Measurements from ENCODE around the gene TEDC1.
A peak's percentile ranks its signal among the peaks of the same experiment; 100 is the strongest.

TEDC1 gene

DNA sequence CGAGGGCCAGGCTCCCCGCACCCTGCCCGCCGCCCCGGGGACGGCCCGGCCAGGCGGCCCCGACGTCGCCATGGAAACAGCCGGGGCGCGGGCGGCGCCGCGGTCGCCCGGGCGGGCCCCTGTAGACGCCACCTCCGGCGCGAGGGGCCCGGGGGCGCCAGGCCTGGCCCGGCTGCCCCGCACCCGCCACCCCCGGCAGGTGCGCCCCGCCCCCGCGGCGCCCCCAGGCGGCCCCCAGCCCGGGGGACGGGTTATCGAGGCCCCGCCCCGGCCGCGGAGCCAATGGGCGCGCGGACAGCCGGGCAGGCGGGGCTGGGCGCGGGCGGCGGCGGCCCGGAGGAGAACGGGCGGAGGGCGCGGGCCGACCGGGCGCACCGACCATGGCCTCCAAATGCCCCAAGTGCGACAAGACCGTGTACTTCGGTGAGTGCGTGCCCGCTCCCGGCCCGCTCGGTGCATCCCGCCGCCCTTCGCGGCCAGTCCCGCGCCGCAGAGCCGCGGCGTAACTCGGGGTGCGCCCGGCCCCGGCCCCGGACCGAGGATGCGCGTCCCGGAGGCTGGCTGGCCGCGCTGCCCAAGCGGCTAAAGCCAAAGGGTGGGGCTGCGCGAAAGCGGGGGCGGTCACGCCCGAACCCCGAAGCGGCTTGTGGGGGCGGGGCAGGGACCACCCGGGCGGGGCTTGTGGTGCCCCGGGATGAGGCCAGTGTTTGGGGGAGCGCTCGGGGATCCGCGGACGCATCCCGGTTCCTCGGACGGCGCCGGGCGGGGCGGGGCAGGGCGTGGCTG is 16.4 kb upstream of the TEDC1 start, which contains the start of gene CRIP2:
Gene CRIP2 (plus strand): TSS at position 339 of the 786 bp plus-strand sequence. CDS start 42 bp downstream, at position 381.
- peak; percentile 66 for DNase-seq

DNA sequence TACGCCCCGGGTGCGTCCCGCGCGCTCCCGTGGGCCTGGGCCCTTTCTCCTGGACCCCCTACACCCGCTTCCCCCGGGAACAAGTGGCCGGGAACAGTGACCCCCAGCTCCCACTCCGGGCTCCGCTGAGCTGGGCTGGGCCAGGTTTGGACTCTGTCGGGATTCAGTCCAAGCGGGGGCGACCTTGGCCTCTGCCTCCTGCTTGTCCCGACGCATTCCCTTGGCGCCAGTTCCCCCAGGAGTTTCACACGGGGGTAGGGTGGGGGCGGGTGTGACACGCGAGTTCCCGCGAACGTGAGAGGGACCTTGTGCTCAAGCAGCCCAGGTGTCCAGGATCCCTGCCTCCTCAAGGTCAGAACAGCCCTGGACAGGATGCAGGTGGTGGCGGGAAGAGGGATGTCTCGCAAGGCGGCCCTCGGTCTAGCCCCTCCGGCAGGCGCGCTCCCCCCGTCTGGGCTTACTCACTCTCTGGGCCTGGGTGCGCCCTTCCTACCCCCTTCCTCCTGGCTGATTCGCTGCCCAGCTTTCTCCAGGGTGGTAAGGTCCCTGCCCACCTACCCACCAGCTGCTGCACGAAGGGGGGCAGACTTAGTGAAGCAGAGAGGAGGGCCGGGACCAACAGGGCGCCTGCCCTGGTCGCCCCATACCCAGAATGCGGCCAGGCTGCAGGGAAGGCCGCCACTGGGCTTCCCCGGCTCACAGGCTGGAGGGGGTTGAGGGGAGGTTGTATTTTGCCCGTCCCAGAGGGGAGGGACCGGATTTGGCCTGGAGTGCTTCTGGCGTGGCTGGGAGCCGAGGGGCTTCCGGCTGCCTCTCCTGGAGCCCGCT is 15.6 kb upstream of the TEDC1 start:
- peak; percentile 30 for DNase-seq

DNA sequence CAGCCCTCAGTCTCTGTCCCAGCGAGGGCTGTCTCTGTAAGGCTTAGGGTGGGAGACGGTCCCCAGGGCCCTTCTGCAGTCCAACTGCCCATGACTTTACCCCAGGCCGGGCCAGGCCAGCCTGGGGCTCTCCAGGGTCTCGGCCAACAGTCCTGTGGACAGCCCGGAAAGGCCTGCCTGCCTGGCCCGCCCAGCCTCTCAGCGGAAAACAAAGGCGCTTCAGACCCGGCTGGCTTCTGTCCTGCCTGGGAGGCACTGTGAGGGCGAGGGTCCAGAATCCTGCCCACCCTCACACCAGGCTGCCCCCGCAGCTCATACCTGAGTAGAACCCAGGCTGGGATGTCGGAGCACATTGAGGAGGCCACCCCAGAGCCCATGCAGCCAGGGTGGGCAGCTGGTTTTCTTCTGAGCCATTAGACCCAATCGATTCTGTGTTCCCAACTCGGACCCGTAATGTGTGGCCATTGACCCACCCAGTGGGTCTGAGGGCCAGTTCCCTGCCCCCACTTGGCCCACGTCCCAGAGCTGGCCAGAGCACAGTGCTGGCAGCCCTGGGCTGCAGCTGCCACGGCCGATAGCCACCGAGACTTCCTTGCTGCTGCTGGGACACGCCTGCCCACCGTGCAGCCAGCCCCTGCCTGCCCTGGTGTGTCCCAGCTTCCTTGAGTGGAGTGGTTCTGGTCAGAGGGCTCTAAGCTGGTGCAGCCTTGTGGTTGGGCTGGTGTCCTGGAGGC is 14.8 kb upstream of the TEDC1 start:
- DNase-seq = no peak

DNA sequence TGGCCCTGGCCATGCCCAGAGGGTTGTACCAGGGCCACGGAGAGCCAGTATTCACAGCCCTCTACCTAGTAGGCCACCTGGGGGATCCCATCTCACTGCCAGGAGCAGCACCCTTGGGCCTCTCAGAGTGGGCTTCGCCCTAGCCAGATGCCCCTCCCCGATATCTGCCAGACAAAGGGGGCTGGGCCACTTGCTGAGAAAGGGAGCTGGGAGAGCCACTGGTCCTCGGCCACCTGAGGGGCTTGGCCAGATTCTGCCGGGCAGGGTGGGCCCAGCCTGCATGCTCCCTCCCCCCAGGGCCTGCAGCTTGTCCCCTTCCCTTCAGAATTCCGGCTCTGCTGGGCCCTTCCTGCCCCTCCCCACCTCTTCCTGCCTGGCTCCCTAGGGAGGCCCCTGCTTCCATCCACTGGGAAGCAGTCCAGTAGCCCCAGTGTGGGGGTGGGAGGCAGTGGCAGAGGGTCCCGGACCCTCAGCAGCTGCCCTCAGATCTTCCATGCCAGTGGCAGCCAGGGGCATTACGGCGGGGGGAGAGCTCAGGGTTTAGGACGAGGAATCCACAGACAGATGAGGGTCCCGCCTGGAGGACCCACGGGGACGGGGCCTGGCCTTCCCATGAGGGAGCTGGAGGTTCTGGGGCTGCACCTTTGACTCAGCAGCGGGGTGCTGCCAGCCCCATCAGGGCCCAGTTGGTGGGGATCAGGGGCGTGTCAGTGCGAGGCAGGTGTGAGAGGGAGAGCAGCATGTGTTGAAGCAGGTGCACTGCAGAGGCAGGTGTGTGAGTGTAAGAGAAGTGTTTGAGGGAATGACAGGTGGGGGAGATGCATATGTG is 14.0 kb upstream of the TEDC1 start:
- no peak for DNase-seq

DNA sequence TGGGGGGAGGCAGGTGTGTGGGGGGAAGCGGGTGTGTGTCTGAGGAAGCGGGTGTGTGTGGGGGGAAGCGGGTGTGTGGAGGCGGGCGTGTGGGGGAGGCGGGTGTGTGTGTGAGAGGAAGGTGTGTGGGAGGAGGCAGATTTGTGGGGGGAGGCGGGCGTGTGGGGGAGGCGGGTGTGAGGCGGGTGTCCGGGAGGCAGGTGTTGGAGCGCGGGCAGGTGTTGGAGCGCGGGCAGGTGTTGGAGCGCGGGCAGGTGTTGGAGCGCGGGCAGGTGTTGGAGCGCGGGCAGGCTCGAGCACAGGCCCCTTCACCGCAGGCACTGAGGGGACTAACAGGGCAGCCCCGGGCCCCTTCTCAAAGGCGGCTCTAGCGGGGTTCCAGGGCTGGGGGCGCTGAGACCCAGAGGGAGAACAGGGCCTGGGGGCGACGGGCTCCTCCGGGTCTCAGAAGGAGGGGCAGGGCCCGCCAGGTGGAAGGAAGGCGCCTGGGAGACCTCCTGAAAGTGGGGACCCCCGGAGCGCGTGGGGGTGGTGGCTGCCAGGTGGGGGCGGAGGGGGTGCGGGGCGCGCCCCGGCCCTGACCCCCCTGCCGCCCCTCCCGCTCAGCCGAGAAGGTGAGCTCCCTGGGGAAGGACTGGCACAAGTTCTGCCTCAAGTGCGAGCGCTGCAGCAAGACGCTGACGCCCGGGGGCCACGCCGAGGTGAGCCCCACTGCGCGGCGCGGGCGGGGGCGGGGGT is 13.2 kb upstream of the TEDC1 start:
- DNase-seq = peak; percentile 78

DNA sequence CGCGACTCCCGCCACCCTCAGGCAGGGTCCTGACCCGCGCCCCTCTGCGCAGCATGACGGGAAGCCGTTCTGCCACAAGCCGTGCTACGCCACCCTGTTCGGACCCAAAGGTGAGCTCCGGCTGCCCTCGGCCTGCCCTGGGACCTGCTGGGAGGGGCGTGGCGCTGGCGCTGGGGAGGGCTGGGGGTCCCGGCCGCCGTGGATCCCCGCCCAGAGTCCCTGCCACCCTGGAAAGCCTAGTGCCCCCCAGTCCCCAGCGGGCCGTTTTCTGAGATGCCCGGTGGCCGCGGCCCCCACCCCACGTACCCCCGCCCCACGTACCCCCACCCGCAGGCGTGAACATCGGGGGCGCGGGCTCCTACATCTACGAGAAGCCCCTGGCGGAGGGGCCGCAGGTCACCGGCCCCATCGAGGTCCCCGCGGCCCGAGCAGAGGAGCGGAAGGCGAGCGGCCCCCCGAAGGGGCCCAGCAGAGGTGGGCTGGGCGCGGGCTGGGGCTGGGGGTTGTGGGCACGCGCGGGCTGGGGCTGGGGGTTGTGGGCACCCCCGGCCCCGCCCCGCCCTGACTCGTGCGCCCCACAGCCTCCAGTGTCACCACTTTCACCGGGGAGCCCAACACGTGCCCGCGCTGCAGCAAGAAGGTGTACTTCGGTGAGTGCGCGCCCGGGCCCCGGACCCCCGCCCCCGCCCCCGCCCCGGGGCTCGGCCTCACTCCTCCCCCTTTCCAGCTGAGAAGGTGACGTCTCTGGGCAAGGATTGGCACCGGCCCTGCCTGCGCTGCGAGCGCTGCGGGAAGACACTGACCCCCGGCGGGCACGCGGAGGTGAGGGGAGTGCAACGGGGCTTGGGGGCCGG is 12.4 kb upstream of the TEDC1 start:
- DNase-seq = peak; percentile 37

DNA sequence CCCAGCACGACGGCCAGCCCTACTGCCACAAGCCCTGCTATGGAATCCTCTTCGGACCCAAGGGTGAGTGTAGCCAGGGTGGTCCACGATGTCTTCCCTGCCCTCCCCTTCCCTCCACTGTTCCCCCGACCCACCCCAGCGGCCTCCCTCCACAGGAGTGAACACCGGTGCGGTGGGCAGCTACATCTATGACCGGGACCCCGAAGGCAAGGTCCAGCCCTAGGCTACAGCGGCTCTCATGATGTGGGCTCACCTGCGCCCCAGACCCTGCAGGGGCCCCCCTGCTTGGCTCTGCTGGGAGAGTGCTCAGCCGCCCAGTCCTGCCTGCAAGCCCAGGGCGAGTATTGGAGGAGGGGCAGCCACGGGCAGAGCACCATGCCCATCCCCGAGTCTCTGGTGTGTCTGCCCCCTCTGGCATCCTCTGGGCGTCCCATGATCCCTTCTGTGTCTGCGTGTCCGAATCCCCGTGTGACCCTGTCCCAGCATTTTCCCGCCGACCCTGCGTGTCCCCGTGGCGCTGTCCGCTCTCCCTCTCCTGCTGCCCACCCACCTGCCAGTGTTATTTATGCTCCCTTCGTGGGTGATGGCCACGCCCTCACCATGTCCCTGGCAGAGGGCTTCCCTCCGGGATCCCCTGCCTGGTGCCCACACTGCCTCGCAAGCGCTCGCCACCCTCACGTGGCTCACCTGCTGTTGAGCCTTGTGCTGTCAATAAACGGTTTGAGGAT is 11.5 kb upstream of the TEDC1 start:
- DNase-seq = no peak

DNA sequence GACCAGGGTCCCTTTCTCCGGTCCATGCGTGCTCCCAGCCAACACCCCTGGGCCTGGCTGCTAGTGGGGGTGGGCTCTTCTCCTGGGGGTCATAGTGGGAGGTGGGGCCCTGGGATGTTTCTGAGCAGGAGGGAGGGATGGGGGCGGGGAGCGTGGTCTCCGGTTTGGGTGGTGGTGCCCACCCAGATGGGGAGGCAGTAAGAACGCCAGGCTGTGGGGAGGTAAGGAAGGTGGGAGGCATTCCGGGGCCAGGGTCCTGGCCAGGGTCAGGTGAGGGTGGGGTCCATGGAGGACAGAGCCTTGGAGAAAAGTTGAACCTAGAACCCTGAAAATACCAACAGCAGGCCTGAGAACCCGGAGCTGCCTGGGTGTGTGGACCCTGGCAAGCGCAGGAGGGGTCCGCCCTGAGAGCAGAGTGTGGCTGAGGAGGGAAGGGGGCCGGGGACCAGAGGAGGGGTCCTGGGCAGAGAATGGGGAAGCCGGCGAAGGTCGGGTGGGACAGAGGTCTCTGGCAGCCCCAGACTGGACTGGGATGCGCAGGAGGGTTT is 10.8 kb upstream of the TEDC1 start:
- DNase-seq = no peak

DNA sequence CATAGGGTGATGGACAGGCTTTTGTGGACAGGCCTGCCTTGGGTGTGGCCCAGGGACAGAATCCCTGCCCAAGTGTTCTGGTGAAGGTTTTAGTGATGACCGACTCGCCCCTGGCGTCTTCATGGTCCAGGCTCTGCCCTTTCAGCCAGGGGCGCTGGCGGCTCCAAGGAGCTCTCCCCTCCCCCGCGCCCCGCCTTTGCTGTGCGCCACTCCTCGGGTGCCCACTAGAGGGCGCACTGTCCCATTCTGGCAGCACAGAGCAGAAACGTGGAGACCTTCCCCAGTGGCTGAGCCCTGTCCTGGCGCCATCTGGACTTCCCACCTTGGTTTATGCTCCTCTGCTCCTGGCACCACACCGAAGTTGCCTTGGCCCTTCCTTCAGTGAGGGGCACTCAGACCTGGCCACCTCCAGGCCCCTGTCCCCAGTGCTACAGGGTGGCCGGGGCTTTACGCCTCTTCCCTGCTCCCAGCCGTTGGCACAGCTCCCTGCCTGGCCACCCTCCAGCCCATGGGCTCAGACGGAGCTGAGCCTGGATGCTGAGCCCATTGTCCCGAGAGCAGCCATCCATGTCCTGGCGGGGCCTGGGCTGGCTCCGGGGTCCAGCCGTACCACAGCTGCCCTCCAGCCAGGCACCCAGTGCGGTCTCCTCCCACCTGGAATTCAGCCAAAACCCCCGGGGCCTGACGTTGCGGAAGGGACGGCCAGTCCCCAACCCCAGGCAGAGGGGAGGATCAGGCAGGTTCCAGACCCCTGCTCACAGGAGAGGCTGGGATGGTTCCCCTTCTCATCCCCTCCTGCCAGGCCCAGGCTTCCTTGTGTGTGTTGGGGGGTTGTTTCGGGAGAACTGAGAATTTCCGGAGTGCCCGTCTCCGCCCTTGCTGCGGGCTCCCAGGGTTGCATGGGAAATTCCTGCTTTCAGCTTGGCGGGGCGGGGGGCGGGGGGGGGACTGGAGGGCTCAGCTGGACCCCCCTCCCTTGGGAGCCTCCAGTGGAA is 9.9 kb upstream of the TEDC1 start:
- peak; percentile 91 for DNase-seq

DNA sequence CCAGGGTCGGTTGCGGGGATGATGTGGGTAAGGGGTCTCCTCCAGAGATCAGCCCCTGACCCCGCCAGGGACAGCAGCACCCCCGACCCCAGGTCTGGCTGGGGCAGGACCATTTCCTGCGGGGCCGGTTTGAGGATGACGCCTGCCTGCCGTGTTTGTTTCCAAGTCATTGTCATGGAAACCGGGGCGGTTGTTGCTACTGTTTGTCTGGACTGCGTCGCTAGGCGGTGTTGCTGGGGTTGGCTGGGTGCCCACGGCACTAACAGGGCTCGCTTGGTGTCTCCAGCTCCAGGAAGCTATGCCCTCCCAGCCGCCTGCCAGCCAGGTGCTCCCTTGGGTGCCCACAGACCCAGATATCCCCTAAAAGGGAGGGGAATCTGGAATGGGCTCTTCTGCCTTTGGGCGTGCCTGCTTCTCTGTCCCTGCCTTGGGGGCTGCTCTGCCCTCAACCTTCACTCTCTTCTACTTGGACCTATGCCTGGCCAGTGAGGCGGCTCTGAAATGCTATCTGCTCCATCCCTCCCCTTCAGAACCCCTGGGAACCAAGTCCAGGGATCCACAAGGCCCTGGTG is 9.1 kb upstream of the TEDC1 start:
- peak; percentile 99 for DNase-seq

DNA sequence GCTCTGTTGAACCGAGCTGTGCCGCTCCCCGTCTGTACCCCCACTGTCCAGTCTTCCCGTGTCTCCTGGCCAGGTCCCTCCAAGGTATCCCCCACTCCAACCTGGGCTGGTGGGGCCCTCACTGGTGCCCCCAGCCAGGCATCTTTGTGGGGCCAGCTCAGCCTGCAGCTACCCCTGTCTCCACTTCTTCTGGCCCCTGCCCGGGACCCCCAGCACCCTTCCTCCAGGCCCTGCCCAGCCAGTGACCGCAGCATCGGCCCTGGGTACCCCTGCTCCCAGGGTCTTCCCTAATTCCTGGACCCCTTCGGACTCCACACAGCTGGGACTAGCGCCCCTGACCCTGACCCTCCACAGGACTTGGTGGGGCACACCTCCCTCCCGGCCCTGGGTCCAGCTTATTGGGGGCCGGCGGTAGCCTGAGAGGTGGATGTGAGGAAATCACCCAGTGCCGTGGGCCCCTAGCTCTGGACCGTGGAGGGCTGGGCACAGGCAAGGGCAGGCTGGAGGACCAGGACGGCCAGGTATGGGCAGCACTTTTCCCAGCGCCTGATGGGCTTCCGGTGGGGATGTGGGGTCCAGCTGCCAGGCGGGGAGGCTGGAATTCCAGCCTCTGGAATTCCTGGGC is 8.4 kb upstream of the TEDC1 start:
- no peak for DNase-seq

DNA sequence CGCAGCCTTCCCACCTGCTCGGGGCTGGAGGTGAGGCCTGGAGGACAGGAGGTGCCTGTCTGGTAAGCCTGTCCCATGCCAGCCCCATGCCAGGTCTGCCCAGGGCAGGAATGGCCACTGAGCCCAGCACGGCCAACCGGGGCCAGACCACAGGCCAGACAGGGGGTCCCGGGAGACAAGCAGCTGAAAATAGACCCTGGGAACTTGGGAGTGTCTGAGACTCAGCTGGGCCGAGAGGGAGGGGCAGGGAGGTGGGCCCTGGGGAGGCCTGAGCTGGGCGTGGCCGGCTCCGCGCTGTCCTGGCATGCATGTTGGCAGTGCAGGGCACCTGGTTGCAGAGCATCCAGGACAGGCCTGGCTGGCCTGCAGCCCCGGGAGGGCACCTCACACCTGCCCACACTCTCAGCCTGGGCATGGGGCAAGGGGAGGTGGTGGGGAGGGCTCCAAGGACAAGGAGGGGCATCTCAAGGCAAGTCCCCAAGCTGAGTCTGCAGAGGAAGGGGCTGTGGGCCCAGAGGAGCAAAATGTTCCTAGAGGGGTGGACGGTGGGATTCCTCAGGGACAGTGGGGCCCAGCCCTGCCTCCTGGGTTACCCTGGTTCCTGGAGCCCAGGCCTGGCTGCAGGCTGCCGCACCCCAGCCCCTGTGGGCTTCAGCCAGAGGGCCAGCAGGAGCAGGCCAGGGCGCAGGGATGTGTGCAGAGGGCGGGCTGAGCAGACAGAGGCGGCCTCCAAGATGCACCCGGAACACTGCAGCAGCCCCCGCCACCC is 7.6 kb upstream of the TEDC1 start:
- DNase-seq = no peak

DNA sequence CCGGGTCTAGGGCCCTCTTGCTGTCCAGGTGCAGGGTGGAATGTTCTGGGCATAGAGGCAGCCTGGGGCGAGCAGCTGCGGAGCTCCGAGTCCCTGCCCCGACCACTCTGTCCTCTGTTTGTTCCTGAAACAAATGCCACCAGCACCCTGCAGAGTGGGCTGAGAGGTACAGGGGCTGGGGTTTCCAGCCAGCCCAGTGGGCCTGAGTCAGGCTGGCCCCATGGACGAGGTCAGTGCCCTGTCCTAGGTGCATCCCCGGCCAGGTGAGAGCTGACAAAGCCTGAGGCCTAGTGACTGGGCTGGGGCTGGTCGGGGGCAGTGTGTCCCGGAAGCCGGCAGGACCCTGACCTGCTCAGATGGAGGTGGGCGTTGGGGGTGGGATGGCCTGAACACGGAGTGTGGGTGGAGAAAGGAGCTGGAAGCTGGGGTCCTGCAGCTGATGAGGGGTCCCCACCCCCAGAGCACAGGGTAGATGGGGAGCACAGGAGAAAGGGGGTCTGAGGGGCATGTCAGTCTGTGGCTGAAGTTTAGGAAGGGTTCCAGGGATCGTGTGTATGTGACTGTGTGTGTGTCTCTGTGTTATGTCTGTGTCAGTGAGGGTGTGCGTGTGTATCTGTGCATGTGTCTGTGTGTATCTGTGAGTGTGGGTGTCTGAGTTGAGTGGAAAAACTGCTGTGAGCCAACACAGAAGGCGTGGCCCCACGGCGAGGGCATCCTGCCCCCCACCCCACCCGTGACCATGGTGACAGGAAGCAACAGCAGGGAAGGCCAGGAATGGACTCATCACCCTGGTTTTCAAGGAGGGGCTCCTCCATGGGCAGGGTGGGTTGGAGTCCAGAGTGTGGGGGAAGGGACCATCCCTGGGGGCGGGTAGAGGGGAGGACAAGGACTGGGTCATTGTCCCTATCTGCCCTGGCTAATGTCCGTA is 6.7 kb upstream of the TEDC1 start:
- peak; percentile 93 for DNase-seq

DNA sequence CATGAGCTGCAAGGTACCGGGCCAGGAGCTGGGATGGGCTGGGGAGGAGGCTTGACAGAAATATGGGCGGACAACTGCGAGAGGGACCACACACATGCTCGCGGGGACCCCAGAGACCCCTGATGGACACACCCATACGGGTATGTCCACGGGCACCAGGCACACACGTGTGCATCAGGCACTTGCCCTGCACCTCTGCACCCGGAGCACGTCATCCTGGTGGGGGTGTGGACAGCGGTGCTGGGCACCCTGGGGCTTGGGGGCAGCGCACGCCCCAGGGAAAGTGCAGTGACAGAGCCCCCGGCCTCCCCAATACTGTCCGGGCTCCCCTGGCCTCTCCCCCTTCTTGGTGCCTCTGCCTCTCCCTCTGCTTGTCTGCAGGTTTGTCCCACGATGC is 6.1 kb upstream of the TEDC1 start:
- no peak for DNase-seq

DNA sequence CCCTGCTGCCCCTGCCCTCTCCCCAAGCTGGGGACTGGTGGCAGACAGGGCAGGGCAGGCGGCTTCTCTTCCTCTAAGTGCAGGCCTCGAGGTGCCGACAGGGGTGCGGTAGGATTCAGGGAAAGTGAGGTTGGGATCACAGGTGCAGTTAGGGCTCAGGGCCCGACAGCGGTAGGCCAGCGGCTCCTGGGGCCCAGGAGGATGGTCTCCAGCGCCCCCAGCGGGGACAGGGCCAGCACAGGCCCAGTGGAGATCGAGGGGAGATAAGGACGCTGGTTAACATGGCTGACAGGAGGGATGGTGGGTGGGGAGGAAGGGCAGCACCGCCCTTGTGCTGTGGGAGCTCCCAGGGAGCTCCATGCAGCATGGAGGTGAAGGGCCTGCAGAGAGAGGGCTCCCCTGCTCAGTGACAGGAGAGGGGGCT is 5.3 kb upstream of the TEDC1 start:
- DNase-seq = peak; percentile 80
